Transverse colon (tissue), 4 donors: ENCODE measurements around the gene NRXN2. TPM values are rescaled to one million over a fixed set of nuclear protein-coding genes. Genes with fewer than 3 reads are reported as not detected.

Source experiments
- DNase-seq: peaks from one replicate; pipeline ENCODE4 v3.0.0-alpha.2; 2019
- H3K27ac ChIP-seq, 4 donors: fragments of 200-600 bp; sonication (generic); 2 replicates each; pipeline ENCODE4 v1.5.1; 2016 to 2018; ENCODE audit warnings: inconsistent platforms in 4 of 4
- H3K27me3 ChIP-seq: fragments of 200-600 bp; sonication (generic); 2 replicates; pipeline ENCODE4 v1.5.1; 2017; ENCODE audit warnings: inconsistent platforms
- H3K36me3 ChIP-seq, 4 donors: fragments of 200-600 bp; sonication (generic); 2 replicates each; pipeline ENCODE4 v1.5.1; 2017 to 2019; ENCODE audit warnings: inconsistent platforms in 4 of 4
- H3K4me1 ChIP-seq, 4 donors: fragments of 200-600 bp; sonication (generic); 2 replicates each; pipeline ENCODE4 v1.5.1; 2017 to 2020; ENCODE audit warnings: inconsistent platforms in 4 of 4
- H3K4me3 ChIP-seq, 4 donors: fragments of 200-600 bp; sonication (generic); 1 replicate in 1 of 4; 2 replicates in 3 of 4; pipeline versions ENCODE4 v1.5.1 to v1.6.1; 2017 to 2019; ENCODE audit warnings: inconsistent platforms in 4 of 4
- H3K9me3 ChIP-seq, 2 donors: fragments of 200-600 bp; sonication (generic); 2 replicates each; pipeline ENCODE4 v1.5.1; 2017 to 2019; ENCODE audit warnings: inconsistent platforms in 2 of 2
- CTCF ChIP-seq, 5 experiments: fragments of 200-600 bp in 3 of 5; fragments of 450-650 bp in 2 of 5; sonication (generic) in 3 of 5; IDR thresholded peaks; 1 replicate in 2 of 5; 2 replicates in 3 of 5; pipeline ENCODE4 v1.5.1; 2016 to 2017; ENCODE audit warnings: antibody characterized with exemption in 5 of 5, inconsistent platforms in 3 of 5, mild to moderate bottlenecking in 2 of 5, moderate library complexity in 1 of 5
- EP300 ChIP-seq: sonication (generic); formaldehyde crosslinking; IDR thresholded peaks from one replicate; pipeline ENCODE4 v1.6.1; 2017; ENCODE audit warnings: antibody characterized with exemption, low read depth
- POLR2A ChIP-seq: fragments of 450-650 bp; IDR thresholded peaks from one replicate; pipeline ENCODE4 v1.6.1; 2016; ENCODE audit warnings: antibody characterized with exemption, mild to moderate bottlenecking, moderate library complexity
- POLR2AphosphoS5 ChIP-seq, 3 donors: sonication (generic); formaldehyde crosslinking; IDR thresholded peaks; one replicate each; pipeline ENCODE4 v1.6.1; 2016; ENCODE audit warnings: antibody characterized with exemption in 3 of 3
- WGBS, 2 donors: methylation state at CpG; one replicate each; pipeline ENCODE4 v1.1.5; 2018; ENCODE audit warnings: low coverage in 1 of 2; 5-methylcytosine and 5-hydroxymethylcytosine counted together
- in situ Hi-C, 4 donors: fragments of 200-750 bp; cut with MboI; loops; one replicate each; pipeline versions ENCODE4 v1.15.0 to v1.15.1; 2017; ENCODE audit warnings: low sequenced_read_pairs in 3 of 4, low pct_ligation_motif_present in 1 of 4, low pct_unique_long_range_greater_than_20kb in 1 of 4
- intact Hi-C: fragments of 100-400 bp; cut with DNase I; formaldehyde crosslinking; loops from one replicate; pipeline ENCODE4 v1.15.1; 2023; ENCODE audit warnings: low total_unique reads
- total RNA-seq, 4 donors: library from RNA; depleted of rRNA; stranded (reverse); fragments of >200 nt; gene quantifications; one replicate each; pipeline ENCODE4 v1.1.0, GENCODE V29; 2016

NRXN2 gene
- total RNA-seq, 4 donors from 2014 or later, result 2.9 to 7.4 (median 6.8) TPM

- H3K4me3 ChIP-seq, result peak overlapping the region in 3 of 4 donors; percentile 11 to 50 (median 30)
- peaks cover 0 to 16% (median 8%) of the 10 kb centered on the region in 4 donors for H3K4me1 ChIP-seq
- no peak for TF ChIP-seq POLR2A
- peak; percentile 87 to 95 (median 94) for TF ChIP-seq CTCF (IDR thresholded peaks at IDR 0.05)
- H3K9me3 ChIP-seq, result no peaks in the 10 kb centered on the region
- 0 to 2% methylated on average over 1 to 13 of the region's 13 CpGs for WGBS, 2 donors
- DNase-seq, result peak; percentile 89
- intact Hi-C loops, result loop anchor here (5.0 kb wide), 1 partner anchor 39 kb away; no protein-coding TSS in a partner anchor
- H3K36me3 ChIP-seq, result no peaks in the 10 kb centered on the region
- H3K27me3 ChIP-seq, result peaks cover 15% of the 10 kb centered on the region
- peak overlapping the region; percentile 46 to 77 (median 57) for H3K27ac ChIP-seq
- in situ Hi-C loops, result no loop called here
Measured at GRCh38 chr11:64688534-64688982, 34.4 kb downstream of the NRXN2 start.

DNA sequence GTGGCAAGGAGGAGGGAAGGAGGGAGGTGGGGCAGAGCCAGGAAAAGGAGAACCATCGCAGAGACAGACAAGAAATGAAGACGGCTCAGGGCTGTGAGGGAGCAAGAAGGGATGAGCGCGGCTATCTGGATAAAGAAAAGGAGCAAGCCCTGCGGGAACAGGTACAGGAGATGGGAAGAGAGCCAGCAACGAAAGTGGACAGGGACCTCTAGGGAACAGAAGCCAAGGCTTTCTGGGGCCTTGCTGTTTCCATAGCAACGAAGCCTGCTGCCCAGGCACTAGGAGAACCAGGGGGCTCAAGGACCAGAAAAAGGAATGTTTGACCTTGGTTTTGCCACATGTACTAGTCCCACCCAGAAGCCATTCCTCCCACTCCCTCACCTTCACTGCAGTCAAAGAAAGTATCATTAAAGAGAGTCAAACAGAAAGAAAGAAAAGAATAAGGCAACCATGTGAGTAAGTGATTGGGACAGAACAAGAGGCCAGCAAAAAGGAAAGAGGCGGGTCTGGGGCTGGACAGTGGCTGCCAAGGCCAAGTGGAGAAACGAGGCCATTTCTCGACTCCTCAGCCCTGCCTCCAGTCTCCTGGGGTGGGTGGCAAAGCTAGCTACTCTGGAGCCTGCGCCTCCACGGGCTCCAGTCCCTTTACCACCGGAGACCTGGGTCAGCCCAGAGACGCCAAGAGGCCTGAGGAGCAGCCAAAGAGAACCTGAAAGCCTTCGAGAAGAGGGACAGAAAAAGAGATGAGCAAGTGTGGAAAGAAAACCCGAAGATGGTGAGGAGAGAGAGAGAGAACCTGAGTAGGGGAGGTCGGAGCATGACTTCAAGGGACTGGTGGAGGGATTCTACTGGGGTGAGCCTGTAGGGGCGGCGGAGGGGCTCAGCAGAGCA is 35.1 kb downstream of the NRXN2 start:
- Histone ChIP-seq H3K4me3 (peak overlapping the region in 1 of 4 donors; percentile 30), H3K9me3 (no peaks in the 10 kb centered on the region), H3K36me3 (no peaks in the 10 kb centered on the region), H3K27ac (peak overlapping the region; percentile 27 to 77 (median 57)), H3K4me1 (peaks cover 0 to 16% (median 8%) of the 10 kb centered on the region in 4 donors), H3K27me3 (peaks cover 9% of the 10 kb centered on the region)
- DNase-seq, result no peak
- TF ChIP-seq EP300, result no peak
- TF ChIP-seq POLR2A, result no peak
- no peak for TF ChIP-seq POLR2AphosphoS5 (IDR thresholded peaks at IDR 0.05)
- no peak for TF ChIP-seq CTCF (IDR thresholded peaks at IDR 0.05)
- in situ Hi-C loops, result no loop called here
- intact Hi-C loops, result loop anchor here (5.0 kb wide), 1 partner anchor 39 kb away; no protein-coding TSS in a partner anchor
- WGBS, 2 donors, result 51 to 55% methylated on average over 13 to 19 of the region's 19 CpGs

DNA sequence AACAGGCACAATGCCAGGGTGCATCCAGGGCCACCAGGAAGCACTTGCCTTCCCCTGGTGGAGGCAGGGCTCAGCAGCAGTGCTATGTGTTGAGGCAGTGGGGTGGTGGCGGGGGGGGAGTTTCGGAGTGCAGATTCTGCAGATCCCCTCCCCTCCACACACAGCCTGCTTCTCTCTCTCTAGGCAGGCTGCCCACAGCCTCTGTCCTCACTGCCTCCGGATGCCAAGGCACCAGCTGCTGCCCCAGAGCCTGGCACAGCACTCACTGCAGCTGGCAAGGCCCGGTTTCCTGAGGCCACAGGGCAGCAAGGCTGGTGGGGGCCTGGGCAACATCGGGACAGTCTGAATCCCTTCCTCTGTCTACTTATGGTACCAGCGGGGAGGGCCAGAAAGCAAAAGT is 35.8 kb downstream of the NRXN2 start:
- H3K4me3 ChIP-seq, result no peak overlapping the region
- no peak for TF ChIP-seq EP300
- no peak for TF ChIP-seq POLR2AphosphoS5 (IDR thresholded peaks at IDR 0.05)
- no peak for TF ChIP-seq POLR2A
- no peak for TF ChIP-seq CTCF (IDR thresholded peaks at IDR 0.05)
- 65% methylated on average over 6 of the region's 6 CpGs; no CpG with 5 or more reads in 1 of the 2 donors for WGBS, 2 donors
- H3K4me1 ChIP-seq, result peaks cover 0 to 16% (median 8%) of the 10 kb centered on the region in 4 donors
- H3K27me3 ChIP-seq, result peaks cover 2% of the 10 kb centered on the region
- intact Hi-C loops (loop anchor here (5.0 kb wide), 1 partner anchor 40 kb away; no protein-coding TSS in a partner anchor), in situ Hi-C loops (no loop called here)
- H3K27ac ChIP-seq, result peak overlapping the region in 2 of 4 donors; percentile 27 to 65
- no peaks in the 10 kb centered on the region for H3K36me3 ChIP-seq
- no peak for DNase-seq
- H3K9me3 ChIP-seq, result no peaks in the 10 kb centered on the region

- DNase-seq, result no peak
- intact Hi-C loops (loop anchor here (5.0 kb wide), 1 partner anchor 41 kb away; no protein-coding TSS in a partner anchor), in situ Hi-C loops (no loop called here)
- no peak for TF ChIP-seq CTCF (IDR thresholded peaks at IDR 0.05)
- Histone ChIP-seq H3K9me3 (no peaks in the 10 kb centered on the region), H3K27ac (no peak overlapping the region), H3K4me3 (no peak overlapping the region), H3K4me1 (peaks cover 0 to 16% (median 8%) of the 10 kb centered on the region in 4 donors), H3K36me3 (no peaks in the 10 kb centered on the region), H3K27me3 (no peaks in the 10 kb centered on the region)
- WGBS, 2 donors, result 89% methylated on average over 9 of the region's 9 CpGs; no CpG with 5 or more reads in 1 of the 2 donors
Measured at GRCh38 chr11:64686466-64687170, 36.4 kb downstream of the NRXN2 start.
